Stomach (tissue), 9 donors: ENCODE results near the gene CFAP61. TPM values are rescaled to one million over a fixed set of nuclear protein-coding genes. Genes with fewer than 3 reads are reported as not detected.

ENCODE experiments used
- DNase-seq, 2 donors: peaks; one replicate each; pipeline versions ENCODE4 v3.0.0 to v3.0.0-alpha.2; 2013 to 2019
- H3K27ac ChIP-seq, 5 donors: fragments of 200-600 bp in 4 of 5; sonication (generic) in 4 of 5; one replicate each; pipeline ENCODE4 v1.5.1; 2013 to 2019; ENCODE audit warnings: mild to moderate bottlenecking in 1 of 5, moderate library complexity in 1 of 5
- H3K27me3 ChIP-seq, 3 donors: fragments of 200-600 bp; sonication (generic); one replicate each; pipeline ENCODE4 v1.5.1; 2017 to 2019; ENCODE audit warnings: mixed run types in 1 of 3
- H3K36me3 ChIP-seq, 4 donors: fragments of 200-600 bp; sonication (generic); 1 replicate in 3 of 4; 2 replicates in 1 of 4; pipeline ENCODE4 v1.5.1; 2016 to 2019
- H3K4me1 ChIP-seq, 4 donors: fragments of 200-600 bp; sonication (generic); one replicate each; pipeline ENCODE4 v1.5.1; 2016 to 2019
- H3K4me3 ChIP-seq, 4 donors: fragments of 200-600 bp; sonication (generic) in 3 of 4; one replicate each; pipeline ENCODE4 v1.5.1; 2016 to 2019; ENCODE audit warnings: mild to moderate bottlenecking in 1 of 4
- H3K9me3 ChIP-seq, 4 donors: fragments of 200-600 bp; sonication (generic); one replicate each; pipeline ENCODE4 v1.5.1; 2016 to 2019
- EP300 ChIP-seq: sonication (generic); formaldehyde crosslinking; IDR thresholded peaks from one replicate; pipeline ENCODE4 v1.6.1; 2017; ENCODE audit warnings: antibody characterized with exemption
- POLR2A ChIP-seq, 4 donors: fragments of 450-650 bp; IDR thresholded peaks; one replicate each; pipeline ENCODE4 v1.6.1; 2016; ENCODE audit warnings: antibody characterized with exemption in 4 of 4, control low read depth in 2 of 4, mild to moderate bottlenecking in 1 of 4, moderate library complexity in 1 of 4
- POLR2AphosphoS5 ChIP-seq, 3 donors: sonication (generic); formaldehyde crosslinking; IDR thresholded peaks; one replicate each; pipeline ENCODE4 v1.6.1; 2016; ENCODE audit warnings: antibody characterized with exemption in 3 of 3
- WGBS, 5 donors: extraction: QIAGEN DNeasy Blood & Tissue Kit in 3 of 5; methylation state at CpG; one replicate each; pipeline versions ENCODE4 v1.1.5 to v1.1.7; 2013 to 2018; 5-methylcytosine and 5-hydroxymethylcytosine counted together
- intact Hi-C: fragments of 100-400 bp; cut with DNase I; formaldehyde crosslinking; loops from one replicate; pipeline ENCODE4 v1.15.1; 2023; ENCODE audit warnings: low total_unique reads
- polyA plus RNA-seq, 3 donors: library from polyadenylated mRNA; stranded (reverse); fragments of 200-250 nt; gene quantifications; one replicate each; pipeline ENCODE4 v1.2.3, GENCODE V29; 2013
- total RNA-seq, 5 donors: library from RNA; depleted of rRNA; stranded (reverse); fragments of >200 nt; gene quantifications; one replicate each; pipeline versions ENCODE4 v1.1.0 to v1.2.3, GENCODE V29; 2014 to 2016
- TF ChIP-seq, protein P1 (sequence below), 7 experiments: fragments of 450-650 bp in 4 of 7; fragments of 200-600 bp in 3 of 7; sonication (generic) in 3 of 7; IDR thresholded peaks; one replicate each; pipeline ENCODE4 v1.5.1; 2016 to 2019; ENCODE audit warnings: antibody characterized with exemption in 7 of 7, control low read depth in 2 of 7, mild to moderate bottlenecking in 1 of 7
- donor health status: healthy with polysubstance abuse.
- donor health status: Bipolar disorder and iron deficiency.
- donor health status: healthy.

Gene CFAP61
- total and polyA plus RNA-seq, 8 donors: not detected

DNA sequence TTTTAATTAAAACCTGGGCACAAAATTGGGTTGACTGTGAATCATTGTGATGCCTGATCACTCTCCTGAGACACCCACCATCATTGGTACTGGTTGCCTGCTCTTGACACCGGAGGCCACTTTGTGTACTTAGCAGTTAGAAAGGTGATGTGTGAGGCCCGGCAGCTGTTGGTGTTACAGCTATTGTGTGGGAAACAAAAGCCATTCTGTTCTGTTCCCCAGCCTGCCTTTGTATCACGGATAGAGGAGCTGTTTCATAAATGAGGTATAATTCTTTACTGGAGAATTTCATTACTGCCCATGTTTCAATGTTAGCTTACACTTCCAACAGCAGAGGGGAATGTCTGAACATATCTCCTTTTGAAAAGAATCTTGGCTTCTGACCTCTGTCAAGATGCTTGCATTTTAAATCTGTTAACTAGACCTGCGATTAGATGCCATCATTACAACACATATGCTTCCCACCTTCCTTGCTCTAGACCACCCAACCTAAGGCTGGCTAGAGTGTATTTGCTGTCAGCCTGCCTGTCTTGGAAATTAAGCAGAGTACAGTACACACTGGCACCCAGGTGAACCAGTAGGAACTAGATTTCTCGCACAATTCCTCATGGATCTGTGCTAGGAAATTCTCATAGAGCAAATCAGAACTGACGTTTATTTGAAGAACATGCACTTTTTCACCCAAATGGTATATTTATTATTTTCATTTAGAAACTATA lies 173.2 kb downstream of the CFAP61 start:
- Histone ChIP-seq H3K27ac (no peak overlapping the region), H3K4me3 (no peak overlapping the region), H3K36me3 (no peaks in the 10 kb centered on the region), H3K27me3 (peaks cover 0 to 8% (median 0%) of the 10 kb centered on the region in 3 donors), H3K4me1 (no peaks in the 10 kb centered on the region), H3K9me3 (peaks cover 0 to 9% (median 3%) of the 10 kb centered on the region in 4 donors)
- WGBS, 5 donors: 43 to 58% (median 49%) methylated on average over 6 of the region's 6 CpGs
- TF ChIP-seq POLR2A (IDR thresholded peaks at IDR 0.05) (no peak), EP300 (no peak), POLR2AphosphoS5 (IDR thresholded peaks at IDR 0.05) (no peak)
- TF ChIP-seq, protein P1, sequence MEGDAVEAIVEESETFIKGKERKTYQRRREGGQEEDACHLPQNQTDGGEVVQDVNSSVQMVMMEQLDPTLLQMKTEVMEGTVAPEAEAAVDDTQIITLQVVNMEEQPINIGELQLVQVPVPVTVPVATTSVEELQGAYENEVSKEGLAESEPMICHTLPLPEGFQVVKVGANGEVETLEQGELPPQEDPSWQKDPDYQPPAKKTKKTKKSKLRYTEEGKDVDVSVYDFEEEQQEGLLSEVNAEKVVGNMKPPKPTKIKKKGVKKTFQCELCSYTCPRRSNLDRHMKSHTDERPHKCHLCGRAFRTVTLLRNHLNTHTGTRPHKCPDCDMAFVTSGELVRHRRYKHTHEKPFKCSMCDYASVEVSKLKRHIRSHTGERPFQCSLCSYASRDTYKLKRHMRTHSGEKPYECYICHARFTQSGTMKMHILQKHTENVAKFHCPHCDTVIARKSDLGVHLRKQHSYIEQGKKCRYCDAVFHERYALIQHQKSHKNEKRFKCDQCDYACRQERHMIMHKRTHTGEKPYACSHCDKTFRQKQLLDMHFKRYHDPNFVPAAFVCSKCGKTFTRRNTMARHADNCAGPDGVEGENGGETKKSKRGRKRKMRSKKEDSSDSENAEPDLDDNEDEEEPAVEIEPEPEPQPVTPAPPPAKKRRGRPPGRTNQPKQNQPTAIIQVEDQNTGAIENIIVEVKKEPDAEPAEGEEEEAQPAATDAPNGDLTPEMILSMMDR (IDR thresholded peaks at IDR 0.05): no peak
- intact Hi-C loops: no loop called here
- DNase-seq: peak in 1 of 2 donors; percentile 47

DNA sequence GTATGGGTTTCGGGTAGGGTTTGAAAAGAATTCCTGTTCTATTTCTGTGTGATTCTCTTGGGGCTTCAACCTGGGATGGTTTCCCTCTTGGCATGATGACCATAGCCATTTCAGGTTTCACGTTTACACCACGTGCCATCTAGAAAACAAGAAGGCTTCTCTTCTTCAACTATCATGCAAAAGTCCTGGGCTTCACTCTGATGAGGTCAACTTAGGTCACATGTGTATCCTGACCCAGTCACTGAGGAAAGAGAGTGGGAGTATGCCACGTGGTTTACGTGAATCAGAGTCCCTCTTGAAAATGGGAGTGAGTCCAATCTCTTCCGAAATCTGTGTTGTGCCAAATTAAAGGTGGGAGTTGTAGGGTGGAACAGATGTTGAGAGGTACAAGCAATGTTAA lies 174.2 kb downstream of the CFAP61 start:
- Histone ChIP-seq H3K4me1 (no peaks in the 10 kb centered on the region), H3K4me3 (no peak overlapping the region), H3K27ac (no peak overlapping the region), H3K27me3 (peaks cover 0 to 13% (median 0%) of the 10 kb centered on the region in 3 donors), H3K36me3 (no peaks in the 10 kb centered on the region), H3K9me3 (peaks cover 0 to 9% (median 3%) of the 10 kb centered on the region in 4 donors)
- WGBS, 5 donors: 77 to 86% (median 82%) methylated on average over 6 of the region's 6 CpGs
- no peak for TF ChIP-seq POLR2A (IDR thresholded peaks at IDR 0.05)
- TF ChIP-seq EP300: no peak
- TF ChIP-seq, protein P1 (IDR thresholded peaks at IDR 0.05): no peak
- TF ChIP-seq POLR2AphosphoS5 (IDR thresholded peaks at IDR 0.05): no peak
- DNase-seq: no peak
- intact Hi-C loops: no loop called here

DNA sequence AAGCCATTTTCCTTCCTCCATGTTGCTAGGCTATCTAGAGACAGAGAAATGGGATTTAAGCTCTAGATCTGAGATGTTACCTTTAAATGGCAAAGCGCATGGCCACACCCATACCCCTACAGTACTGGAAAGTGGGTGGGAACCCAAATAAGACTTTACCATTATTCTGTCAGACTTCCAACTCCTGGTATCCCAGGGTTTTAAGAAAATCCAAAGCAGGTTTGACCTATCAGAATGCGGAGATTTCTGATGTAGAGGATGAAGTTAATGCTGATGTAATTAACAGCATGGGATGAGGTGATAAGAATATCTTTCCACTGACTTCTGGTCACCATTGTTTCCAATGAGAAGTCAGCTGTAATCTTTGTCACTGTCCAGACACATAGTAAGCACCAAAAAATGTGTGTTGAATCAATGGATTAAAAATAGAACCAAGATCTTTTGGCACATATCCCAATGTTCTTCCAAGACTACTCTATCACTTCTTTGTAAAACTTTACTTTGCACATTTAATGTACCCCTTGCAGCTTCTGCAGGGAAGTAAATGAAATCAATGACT lies 174.8 kb downstream of the CFAP61 start:
- intact Hi-C loops: no loop called here
- Histone ChIP-seq H3K27ac (no peak overlapping the region), H3K4me3 (no peak overlapping the region), H3K9me3 (peaks cover 0 to 9% (median 3%) of the 10 kb centered on the region in 4 donors), H3K4me1 (no peaks in the 10 kb centered on the region), H3K36me3 (no peaks in the 10 kb centered on the region), H3K27me3 (peaks cover 0 to 13% (median 0%) of the 10 kb centered on the region in 3 donors)
- TF ChIP-seq, protein P1 (IDR thresholded peaks at IDR 0.05): no peak
- TF ChIP-seq POLR2AphosphoS5 (IDR thresholded peaks at IDR 0.05) (no peak), EP300 (no peak), POLR2A (IDR thresholded peaks at IDR 0.05) (no peak)
- no peak for DNase-seq
- 93 to 99% (median 98%) methylated on average over 2 of the region's 2 CpGs for WGBS, 5 donors

DNA sequence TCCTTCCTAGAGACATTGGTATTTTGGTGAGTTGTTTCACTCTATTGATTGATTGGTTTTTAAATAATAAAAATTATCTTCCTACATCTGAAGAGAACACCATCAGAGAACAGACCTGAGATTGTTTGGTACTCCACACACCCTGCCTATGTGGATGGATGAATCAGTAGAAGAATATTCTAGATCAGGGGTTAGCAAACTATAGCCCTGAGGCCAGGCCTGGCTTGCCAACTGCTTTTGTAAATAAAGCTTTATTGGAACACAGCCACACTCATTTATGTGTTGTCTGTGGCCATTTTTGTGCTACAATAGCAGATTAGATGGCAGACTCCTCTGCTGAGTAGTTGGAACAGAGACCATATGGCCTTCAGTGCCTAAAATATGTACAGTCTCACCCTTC lies 176.0 kb downstream of the CFAP61 start:
- peaks cover 0 to 6% (median 0%) of the 10 kb centered on the region in 3 donors for H3K27me3 ChIP-seq
- no peak for DNase-seq
- H3K4me3 ChIP-seq: no peak overlapping the region
- no peaks in the 10 kb centered on the region for H3K4me1 ChIP-seq
- intact Hi-C loops: no loop called here
- TF ChIP-seq POLR2A (IDR thresholded peaks at IDR 0.05) (no peak), EP300 (no peak), POLR2AphosphoS5 (IDR thresholded peaks at IDR 0.05) (no peak)
- TF ChIP-seq, protein P1 (IDR thresholded peaks at IDR 0.05): no peak
- peaks cover 0 to 9% (median 3%) of the 10 kb centered on the region in 4 donors for H3K9me3 ChIP-seq
- no peaks in the 10 kb centered on the region for H3K36me3 ChIP-seq
- H3K27ac ChIP-seq: no peak overlapping the region
